ENCODE results near the gene VDAC1. TPM values are rescaled to one million over a fixed set of nuclear protein-coding genes. Genes with fewer than 3 reads are reported as not detected.

The VDAC1 gene
- total and polyA plus RNA-seq, 4 donors: 72.2 to 126 (median 96.4) TPM

DNA sequence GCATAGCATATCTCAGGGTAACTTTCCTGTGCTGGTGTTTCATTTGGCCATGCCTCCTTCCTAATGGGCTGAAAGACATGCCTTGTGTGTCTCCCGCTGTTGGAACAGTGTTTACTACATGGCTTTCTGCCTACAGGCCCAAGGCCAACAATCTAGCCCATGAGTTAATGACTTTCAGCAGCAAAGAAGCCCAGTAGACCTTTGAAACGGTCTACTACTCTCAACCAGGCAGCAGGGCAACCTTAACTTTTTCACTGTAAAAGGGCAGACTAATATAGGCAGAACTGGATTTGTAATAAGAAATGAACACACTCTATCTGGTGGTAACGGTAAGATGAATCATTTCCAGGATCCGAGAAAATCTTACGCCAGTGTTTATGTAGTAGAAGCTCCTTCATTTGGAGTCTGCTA, 57.3 kb downstream of the VDAC1 start:
- ATAC-seq (ENCODE audit: low FRiP score): peak; percentile 51
- DNase-seq: peak in 1 of 2 donors; percentile 72
- H3K4me1 ChIP-seq (ENCODE audit: control insufficient read depth in 1 of 2, insufficient read depth in 2 of 2, low read length in 2 of 2): peaks cover 7 to 15% of the 10 kb centered on the region in 2 donors
- H3K27me3 ChIP-seq (ENCODE audit: control insufficient read depth in 1 of 2, insufficient read depth in 2 of 2, low read length in 1 of 2): no peaks in the 10 kb centered on the region
- H3K36me3 ChIP-seq (ENCODE audit: control insufficient read depth in 1 of 2, insufficient read depth in 2 of 2, low read length in 1 of 2): no peaks in the 10 kb centered on the region
- H3K27ac ChIP-seq (ENCODE audit: low read depth in 1 of 2, low read length in 2 of 2): peak overlapping the region; percentile 47 to 91
- no peaks in the 10 kb centered on the region for H3K9me3 ChIP-seq (ENCODE audit: control insufficient read depth, low read length)
- 5 to 8% methylated on average over 5 of the region's 5 CpGs for WGBS, 2 donors
- intact Hi-C loops (cut with DNase I): no loop called here
- no peak overlapping the region for H3K4me3 ChIP-seq (ENCODE audit: low read length in 2 of 2)

DNA sequence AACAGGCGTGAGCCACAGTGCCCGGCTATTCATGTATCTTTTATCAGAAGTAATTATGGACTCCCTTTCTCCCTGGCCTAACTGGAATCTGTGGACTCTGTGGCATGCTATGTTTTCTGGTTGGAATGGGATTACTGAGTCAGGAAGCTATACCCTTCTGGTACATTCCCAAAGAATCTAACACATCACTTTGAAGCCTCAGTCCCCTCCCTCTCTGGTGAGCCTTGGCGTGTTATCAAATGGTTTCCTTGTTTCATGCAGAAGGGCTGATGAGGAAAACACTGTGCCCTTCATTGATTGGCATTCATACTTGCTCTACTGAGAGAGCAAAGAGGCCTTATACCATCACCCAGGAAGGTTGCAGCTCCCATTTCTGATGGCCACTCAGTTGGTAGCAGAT, 59.2 kb downstream of the VDAC1 start:
- 96 to 97% methylated on average over 3 of the region's 3 CpGs for WGBS, 2 donors
- H3K27ac ChIP-seq (ENCODE audit: low read depth in 1 of 2, low read length in 2 of 2): no peak overlapping the region
- H3K4me3 ChIP-seq (ENCODE audit: low read length in 2 of 2): no peak overlapping the region
- H3K36me3 ChIP-seq (ENCODE audit: control insufficient read depth in 1 of 2, insufficient read depth in 2 of 2, low read length in 1 of 2): no peaks in the 10 kb centered on the region
- H3K27me3 ChIP-seq (ENCODE audit: control insufficient read depth in 1 of 2, insufficient read depth in 2 of 2, low read length in 1 of 2): no peaks in the 10 kb centered on the region
- DNase-seq: no peak
- peaks cover 3 to 5% of the 10 kb centered on the region in 2 donors for H3K4me1 ChIP-seq (ENCODE audit: control insufficient read depth in 1 of 2, insufficient read depth in 2 of 2, low read length in 2 of 2)
- no peaks in the 10 kb centered on the region for H3K9me3 ChIP-seq (ENCODE audit: control insufficient read depth, low read length)
- no peak for ATAC-seq (ENCODE audit: low FRiP score)
- intact Hi-C loops (cut with DNase I): no loop called here

DNA sequence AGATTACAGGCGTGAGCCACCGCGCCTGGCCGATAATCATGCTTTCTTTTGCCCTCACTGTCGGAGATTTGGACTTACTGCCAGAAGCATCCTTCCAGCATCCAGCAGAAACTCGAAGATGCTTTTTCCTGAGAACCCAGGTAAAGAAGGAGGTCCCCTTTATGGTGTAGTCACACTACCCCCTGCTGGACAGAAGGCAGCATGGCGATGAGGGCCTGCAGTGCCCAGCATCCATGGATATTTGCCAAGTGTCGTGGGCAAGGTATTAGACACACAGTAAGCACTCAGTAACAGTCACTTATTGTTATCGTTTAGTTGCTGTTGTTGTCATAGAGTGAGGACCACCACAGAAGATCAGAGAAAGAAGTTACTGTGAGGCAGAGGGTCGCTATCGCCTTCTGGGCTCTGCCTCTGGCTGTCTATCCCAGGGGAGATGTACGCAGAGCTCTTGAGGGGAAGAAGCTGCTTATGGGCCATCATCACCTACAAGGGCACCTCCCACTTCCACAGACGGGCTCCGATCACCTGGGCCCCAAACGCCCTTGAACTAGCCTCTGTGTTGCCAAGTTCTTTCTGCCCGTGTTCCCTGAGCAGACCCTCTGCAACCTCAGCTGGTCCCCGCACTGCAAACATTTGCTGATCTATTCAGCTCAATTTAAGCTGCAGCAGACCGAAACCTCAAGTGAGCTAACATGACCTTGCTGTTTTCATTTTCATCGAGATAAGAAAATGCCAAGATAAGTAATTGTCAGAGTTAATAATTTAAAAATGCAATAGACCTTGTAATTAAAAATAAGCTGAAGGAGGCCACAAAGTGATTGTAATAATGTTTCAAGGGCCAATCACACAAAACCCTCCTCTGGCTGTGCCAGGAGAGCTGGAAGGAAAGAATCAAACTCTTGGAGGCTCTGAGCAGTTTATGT, 60.3 kb downstream of the VDAC1 start:
- H3K27ac ChIP-seq (ENCODE audit: low read depth in 1 of 2, low read length in 2 of 2): no peak overlapping the region
- intact Hi-C loops (cut with DNase I): loop anchor here in 1 of 2 donors (5.0 kb wide), 1 partner anchor 522 kb away; no protein-coding TSS in a partner anchor
- DNase-seq: no peak
- WGBS, 2 donors: 65 to 72% methylated on average over 19 of the region's 19 CpGs
- peaks cover 3 to 5% of the 10 kb centered on the region in 2 donors for H3K4me1 ChIP-seq (ENCODE audit: control insufficient read depth in 1 of 2, insufficient read depth in 2 of 2, low read length in 2 of 2)
- H3K27me3 ChIP-seq (ENCODE audit: control insufficient read depth in 1 of 2, insufficient read depth in 2 of 2, low read length in 1 of 2): no peaks in the 10 kb centered on the region
- no peaks in the 10 kb centered on the region for H3K36me3 ChIP-seq (ENCODE audit: control insufficient read depth in 1 of 2, insufficient read depth in 2 of 2, low read length in 1 of 2)
- no peaks in the 10 kb centered on the region for H3K9me3 ChIP-seq (ENCODE audit: control insufficient read depth, low read length)
- H3K4me3 ChIP-seq (ENCODE audit: low read length in 2 of 2): no peak overlapping the region
- ATAC-seq (ENCODE audit: low FRiP score): peak; percentile 53

DNA sequence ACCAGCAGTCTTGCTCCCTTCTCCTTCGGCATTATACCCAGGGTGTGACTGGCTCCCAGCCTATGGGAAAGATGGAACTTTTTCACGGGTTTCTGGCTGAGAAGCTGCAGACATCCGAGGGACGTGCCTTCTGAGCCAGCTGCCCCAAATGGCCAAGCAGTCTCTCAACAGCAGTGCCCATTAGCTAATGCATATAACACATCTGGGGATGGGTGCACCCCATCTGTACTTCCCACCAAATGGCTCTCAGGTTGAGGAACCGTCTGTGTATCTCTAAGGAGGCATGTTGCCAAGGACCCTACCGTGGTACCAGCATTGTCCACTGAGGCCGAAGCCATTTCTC, 61.3 kb downstream of the VDAC1 start:
- intact Hi-C loops (cut with DNase I): loop anchor here in 1 of 2 donors (5.0 kb wide), 1 partner anchor 521 kb away; no protein-coding TSS in a partner anchor
- no peaks in the 10 kb centered on the region for H3K36me3 ChIP-seq (ENCODE audit: control insufficient read depth in 1 of 2, insufficient read depth in 2 of 2, low read length in 1 of 2)
- peaks cover 3 to 5% of the 10 kb centered on the region in 2 donors for H3K4me1 ChIP-seq (ENCODE audit: control insufficient read depth in 1 of 2, insufficient read depth in 2 of 2, low read length in 2 of 2)
- no peak for DNase-seq
- H3K27ac ChIP-seq (ENCODE audit: low read depth in 1 of 2, low read length in 2 of 2): no peak overlapping the region
- no peak overlapping the region for H3K4me3 ChIP-seq (ENCODE audit: low read length in 2 of 2)
- no peaks in the 10 kb centered on the region for H3K9me3 ChIP-seq (ENCODE audit: control insufficient read depth, low read length)
- no peaks in the 10 kb centered on the region for H3K27me3 ChIP-seq (ENCODE audit: control insufficient read depth in 1 of 2, insufficient read depth in 2 of 2, low read length in 1 of 2)
- ATAC-seq (ENCODE audit: low FRiP score): no peak
- 47 to 50% methylated on average over 7 of the region's 7 CpGs for WGBS, 2 donors

DNA sequence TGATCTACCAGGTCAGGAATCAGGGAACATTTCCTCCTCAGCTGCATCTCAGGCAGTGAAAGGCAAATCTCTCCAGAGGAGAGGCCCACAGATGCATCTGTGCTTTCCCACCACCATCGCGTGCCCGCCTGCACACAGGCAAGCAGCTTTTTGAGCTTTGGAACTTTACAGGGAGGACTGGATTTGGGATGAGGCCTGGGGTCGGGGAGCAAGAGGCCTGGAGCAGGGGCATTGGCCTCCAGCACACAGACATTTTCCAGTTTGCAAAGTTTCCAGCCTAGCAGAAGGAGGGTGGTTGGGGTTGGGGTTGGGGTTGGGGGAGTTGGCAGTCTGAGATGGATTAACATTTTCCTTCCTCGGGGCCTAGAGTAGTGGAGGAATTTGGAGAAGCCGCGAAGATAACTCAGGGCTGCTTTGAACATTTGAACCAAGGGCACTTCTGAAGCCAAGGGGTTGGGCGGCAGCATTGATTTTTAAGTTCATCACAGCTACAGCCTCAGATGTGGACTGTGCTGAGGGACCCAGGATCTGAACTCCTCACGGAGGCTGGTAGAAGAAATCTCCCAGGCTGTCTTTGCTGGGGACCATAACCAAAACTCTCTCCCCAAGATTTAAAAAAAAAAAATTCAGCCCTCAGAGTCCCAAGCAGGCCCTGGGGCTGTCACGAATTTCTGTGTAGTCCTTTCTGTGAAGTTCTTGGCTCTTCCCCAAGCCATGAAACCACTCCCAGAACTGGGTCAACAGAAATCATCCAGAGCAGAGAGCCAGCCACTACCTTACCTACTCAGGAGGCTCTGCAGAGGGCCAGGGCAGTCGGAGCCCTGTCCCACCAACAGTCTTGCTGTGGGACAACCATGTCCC, 61.9 kb downstream of the VDAC1 start:
- intact Hi-C loops (cut with DNase I): loop anchor here in 1 of 2 donors (5.0 kb wide), 1 partner anchor 521 kb away; no protein-coding TSS in a partner anchor
- Histone ChIP-seq H3K4me1 (ENCODE audit: control insufficient read depth in 1 of 2, insufficient read depth in 2 of 2, low read length in 2 of 2) (peaks cover 3 to 5% of the 10 kb centered on the region in 2 donors), H3K36me3 (ENCODE audit: control insufficient read depth in 1 of 2, insufficient read depth in 2 of 2, low read length in 1 of 2) (no peaks in the 10 kb centered on the region), H3K4me3 (ENCODE audit: low read length in 2 of 2) (no peak overlapping the region), H3K27me3 (ENCODE audit: control insufficient read depth in 1 of 2, insufficient read depth in 2 of 2, low read length in 1 of 2) (no peaks in the 10 kb centered on the region), H3K27ac (ENCODE audit: low read depth in 1 of 2, low read length in 2 of 2) (no peak overlapping the region), H3K9me3 (ENCODE audit: control insufficient read depth, low read length) (no peaks in the 10 kb centered on the region)
- WGBS, 2 donors: 69 to 75% methylated on average over 11 of the region's 11 CpGs
- DNase-seq (no peak), ATAC-seq (ENCODE audit: low FRiP score) (no peak)

DNA sequence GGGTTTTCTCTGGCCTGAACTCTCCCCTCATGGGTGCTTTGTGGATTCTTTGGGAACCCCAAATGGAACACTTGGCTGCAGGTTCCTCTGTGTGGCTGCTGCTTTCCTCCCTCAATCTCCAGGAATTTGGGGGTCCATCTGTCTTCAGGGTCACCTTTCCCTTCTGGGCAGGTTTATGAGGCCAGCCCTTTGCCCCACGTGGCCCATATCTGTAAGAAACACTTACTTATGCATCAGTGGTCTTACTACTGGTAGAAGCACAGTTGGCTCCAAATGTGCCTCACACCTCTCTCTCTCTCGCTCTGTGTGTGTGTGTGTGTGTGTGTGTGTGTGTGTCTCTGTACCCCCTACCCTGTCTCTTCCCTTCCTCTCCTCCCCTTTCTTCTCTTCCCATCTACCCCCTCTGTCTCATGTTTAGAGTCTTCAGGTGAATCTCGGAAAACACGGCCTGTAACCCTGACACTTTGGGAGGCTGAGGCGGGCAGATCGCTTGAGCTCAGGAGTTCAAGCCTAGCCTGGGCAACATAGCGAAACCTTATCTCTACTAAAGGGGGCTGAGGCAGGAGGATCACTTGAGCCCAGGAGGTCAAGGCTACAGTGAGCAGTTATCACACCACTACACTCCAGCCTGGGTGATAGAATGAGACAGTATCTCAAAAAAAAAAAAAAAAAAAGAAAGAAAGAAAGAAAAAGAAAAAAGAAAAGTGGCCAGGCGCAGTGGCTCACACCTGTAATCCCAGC, 63.1 kb downstream of the VDAC1 start:
- ATAC-seq (ENCODE audit: low FRiP score) (no peak), DNase-seq (peak in 1 of 2 donors; percentile 5)
- H3K27me3 ChIP-seq (ENCODE audit: control insufficient read depth in 1 of 2, insufficient read depth in 2 of 2, low read length in 1 of 2): no peaks in the 10 kb centered on the region
- no peak overlapping the region for H3K4me3 ChIP-seq (ENCODE audit: low read length in 2 of 2)
- intact Hi-C loops (cut with DNase I): loop anchor here in 1 of 2 donors (5.0 kb wide), 1 partner anchor 519 kb away; no protein-coding TSS in a partner anchor
- WGBS, 2 donors: 93 to 95% methylated on average over 8 of the region's 8 CpGs
- H3K36me3 ChIP-seq (ENCODE audit: control insufficient read depth in 1 of 2, insufficient read depth in 2 of 2, low read length in 1 of 2): no peaks in the 10 kb centered on the region
- H3K9me3 ChIP-seq (ENCODE audit: control insufficient read depth, low read length): no peaks in the 10 kb centered on the region
- peaks cover 2 to 3% of the 10 kb centered on the region in 2 donors for H3K4me1 ChIP-seq (ENCODE audit: control insufficient read depth in 1 of 2, insufficient read depth in 2 of 2, low read length in 2 of 2)
- no peak overlapping the region for H3K27ac ChIP-seq (ENCODE audit: low read depth in 1 of 2, low read length in 2 of 2)

DNA sequence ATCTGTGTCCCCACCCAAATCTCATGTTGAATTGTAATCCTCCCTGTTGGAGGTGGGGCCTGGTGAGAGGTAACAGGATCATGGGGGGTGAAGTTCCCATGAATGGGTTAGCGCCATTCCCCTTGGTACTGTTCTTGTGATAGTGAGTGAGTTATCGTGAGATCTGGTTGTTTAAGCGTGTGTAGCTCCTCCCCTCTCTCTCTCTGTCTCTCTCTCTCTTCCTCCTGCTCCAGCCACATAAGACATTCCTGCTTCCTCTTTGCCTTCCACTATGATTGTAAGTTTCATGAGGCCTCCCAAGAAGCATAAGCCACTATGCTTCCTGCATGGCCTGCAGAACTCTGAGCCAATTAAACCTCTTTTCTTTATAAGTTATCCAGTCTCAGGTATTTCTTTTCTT, 65.1 kb downstream of the VDAC1 start:
- ATAC-seq (ENCODE audit: low FRiP score) (no peak), DNase-seq (peak in 1 of 2 donors; percentile 5)
- Histone ChIP-seq H3K4me1 (ENCODE audit: control insufficient read depth in 1 of 2, insufficient read depth in 2 of 2, low read length in 2 of 2) (no peaks in the 10 kb centered on the region), H3K36me3 (ENCODE audit: control insufficient read depth in 1 of 2, insufficient read depth in 2 of 2, low read length in 1 of 2) (no peaks in the 10 kb centered on the region), H3K9me3 (ENCODE audit: control insufficient read depth, low read length) (no peaks in the 10 kb centered on the region), H3K27ac (ENCODE audit: low read depth in 1 of 2, low read length in 2 of 2) (no peak overlapping the region), H3K27me3 (ENCODE audit: control insufficient read depth in 1 of 2, insufficient read depth in 2 of 2, low read length in 1 of 2) (no peaks in the 10 kb centered on the region), H3K4me3 (ENCODE audit: low read length in 2 of 2) (no peak overlapping the region)
- intact Hi-C loops (cut with DNase I): loop anchor here in 1 of 2 donors (5.0 kb wide), 1 partner anchor 517 kb away; no protein-coding TSS in a partner anchor
- 96 to 99% methylated on average over 3 of the region's 3 CpGs for WGBS, 2 donors

DNA sequence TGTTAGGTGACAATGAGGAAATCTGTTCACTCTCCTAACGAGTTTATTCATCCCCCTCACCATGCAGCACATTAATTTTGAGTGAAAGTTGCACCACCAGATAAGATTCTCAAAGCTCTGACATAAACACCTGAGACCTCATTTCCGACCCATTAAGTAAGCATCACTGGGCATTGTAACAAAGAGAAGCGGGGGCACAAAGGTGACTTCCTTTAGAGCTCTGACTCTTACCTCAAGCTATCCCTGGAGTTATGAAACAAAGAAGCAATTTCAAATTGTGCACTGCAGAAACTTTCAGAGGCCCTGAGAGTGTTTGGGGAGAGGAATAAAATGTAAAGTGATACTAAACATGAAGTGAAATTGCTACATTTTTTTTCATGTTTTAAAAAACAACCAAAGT, 65.8 kb downstream of the VDAC1 start:
- intact Hi-C loops (cut with DNase I): no loop called here
- 89 to 96% methylated on average over 3 of the region's 3 CpGs for WGBS, 2 donors
- ATAC-seq (ENCODE audit: low FRiP score): no peak
- Histone ChIP-seq H3K36me3 (ENCODE audit: control insufficient read depth in 1 of 2, insufficient read depth in 2 of 2, low read length in 1 of 2) (no peaks in the 10 kb centered on the region), H3K4me1 (ENCODE audit: control insufficient read depth in 1 of 2, insufficient read depth in 2 of 2, low read length in 2 of 2) (no peaks in the 10 kb centered on the region), H3K4me3 (ENCODE audit: low read length in 2 of 2) (no peak overlapping the region), H3K27me3 (ENCODE audit: control insufficient read depth in 1 of 2, insufficient read depth in 2 of 2, low read length in 1 of 2) (no peaks in the 10 kb centered on the region), H3K27ac (ENCODE audit: low read depth in 1 of 2, low read length in 2 of 2) (no peak overlapping the region), H3K9me3 (ENCODE audit: control insufficient read depth, low read length) (no peaks in the 10 kb centered on the region)
- no peak for DNase-seq

Data from aorta (tissue), 5 donors.